WTC11 (cell line): ENCODE data around the gene CELA3A.

Experiments
- ATF1 ChIP-seq: sonication (generic); formaldehyde crosslinking; IDR thresholded peaks from 2 replicates; pipeline ENCODE4 v1.8.1; 2023; ENCODE audit warnings: mild to moderate bottlenecking, moderate library complexity, missing genetic modification reagents
- HMGA2 ChIP-seq: fragments of 250-450 bp; sonication (Bioruptor Pico); IDR thresholded peaks from 2 replicates; pipeline ENCODE4 v1.4.0; 2021; ENCODE audit warnings: mild to moderate bottlenecking, moderate library complexity
- NFYB ChIP-seq: sonication (generic); formaldehyde crosslinking; conservative IDR thresholded peaks from 2 replicates; pipeline ENCODE4 v1.8.0; 2022; ENCODE audit warnings: low read depth, missing genetic modification reagents
- NR3C1 ChIP-seq: sonication (generic); formaldehyde crosslinking; conservative IDR thresholded peaks from 2 replicates; pipeline ENCODE4 v1.8.1; 2023; ENCODE audit warnings: low read depth, mild to moderate bottlenecking, missing genetic modification reagents
- TF ChIP-seq, protein P1 (sequence below): sonication (generic); formaldehyde crosslinking; IDR thresholded peaks from 2 replicates; pipeline ENCODE4 v1.8.1; 2023; ENCODE audit warnings: mild to moderate bottlenecking, missing genetic modification reagents
- TF ChIP-seq, protein P2 (sequence below): sonication (generic); formaldehyde crosslinking; IDR thresholded peaks from 2 replicates; pipeline ENCODE4 v1.8.0; 2022; ENCODE audit warnings: mild to moderate bottlenecking, missing genetic modification reagents
- TF ChIP-seq, protein P3 (sequence below): fragments of 200-600 bp; IDR thresholded peaks from 2 replicates; pipeline ENCODE4 v1.8.0; 2022; ENCODE audit warnings: antibody characterized with exemption
- TF ChIP-seq, protein P4 (sequence below): sonication (generic); formaldehyde crosslinking; conservative IDR thresholded peaks from 2 replicates; pipeline ENCODE4 v1.8.1; 2022; ENCODE audit warnings: mild to moderate bottlenecking, missing genetic modification reagents
- TF ChIP-seq, protein P5 (sequence below): sonication (generic); formaldehyde crosslinking; IDR thresholded peaks from 2 replicates; pipeline ENCODE4 v1.8.0; 2023; ENCODE audit warnings: missing genetic modification reagents
- TF ChIP-seq, protein P6 (sequence below): sonication (generic); formaldehyde crosslinking; IDR thresholded peaks from 2 replicates; pipeline ENCODE4 v1.8.1; 2022; ENCODE audit warnings: low read depth, mild to moderate bottlenecking, moderate library complexity, missing genetic modification reagents, borderline replicate concordance

DNA sequence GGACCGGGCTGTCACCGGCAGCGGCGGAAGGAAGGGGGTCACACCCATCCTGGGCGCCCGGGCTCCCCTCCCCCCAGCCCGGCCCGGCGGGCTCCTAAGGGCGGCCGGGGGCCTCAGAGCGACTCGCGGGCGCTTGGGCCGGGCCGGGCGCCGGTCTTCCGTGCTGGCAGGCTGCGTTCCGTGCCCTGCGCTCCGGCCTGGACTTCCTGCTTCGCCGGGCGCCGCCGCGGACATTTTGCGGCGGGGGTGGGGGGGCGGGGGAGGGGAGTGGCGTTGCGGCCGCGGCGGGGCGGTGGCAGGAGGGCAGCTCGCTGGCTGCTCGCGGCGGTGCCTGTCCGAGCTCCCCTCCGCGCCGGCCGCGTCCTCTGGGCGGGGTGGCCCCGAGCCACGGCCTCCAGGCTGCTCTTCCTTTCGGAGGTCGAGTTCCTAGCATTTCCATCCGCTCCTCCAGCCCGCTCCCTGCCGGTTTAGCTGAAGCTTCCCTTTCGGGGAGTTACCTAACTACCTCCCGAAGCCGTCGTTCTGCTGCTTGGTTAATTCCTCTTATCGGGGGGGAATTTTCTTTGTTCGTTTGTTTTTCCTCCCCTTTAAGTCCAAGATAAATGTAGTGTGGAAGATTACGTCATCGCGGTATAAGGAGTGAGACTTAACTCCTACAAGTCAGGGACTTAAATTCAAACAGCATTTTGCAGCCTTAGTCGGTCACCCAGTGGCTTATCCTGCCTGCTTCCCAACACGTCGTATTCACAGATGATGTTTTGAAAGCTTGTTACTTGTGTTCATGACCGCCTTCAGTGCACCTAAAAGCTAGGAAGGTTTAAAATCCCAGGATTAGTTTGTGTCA is 51.8 kb downstream of the CELA3A start:
- TF ChIP-seq NR3C1 (CRISPR knock-in tag): no peak
- TF ChIP-seq, protein P1, sequence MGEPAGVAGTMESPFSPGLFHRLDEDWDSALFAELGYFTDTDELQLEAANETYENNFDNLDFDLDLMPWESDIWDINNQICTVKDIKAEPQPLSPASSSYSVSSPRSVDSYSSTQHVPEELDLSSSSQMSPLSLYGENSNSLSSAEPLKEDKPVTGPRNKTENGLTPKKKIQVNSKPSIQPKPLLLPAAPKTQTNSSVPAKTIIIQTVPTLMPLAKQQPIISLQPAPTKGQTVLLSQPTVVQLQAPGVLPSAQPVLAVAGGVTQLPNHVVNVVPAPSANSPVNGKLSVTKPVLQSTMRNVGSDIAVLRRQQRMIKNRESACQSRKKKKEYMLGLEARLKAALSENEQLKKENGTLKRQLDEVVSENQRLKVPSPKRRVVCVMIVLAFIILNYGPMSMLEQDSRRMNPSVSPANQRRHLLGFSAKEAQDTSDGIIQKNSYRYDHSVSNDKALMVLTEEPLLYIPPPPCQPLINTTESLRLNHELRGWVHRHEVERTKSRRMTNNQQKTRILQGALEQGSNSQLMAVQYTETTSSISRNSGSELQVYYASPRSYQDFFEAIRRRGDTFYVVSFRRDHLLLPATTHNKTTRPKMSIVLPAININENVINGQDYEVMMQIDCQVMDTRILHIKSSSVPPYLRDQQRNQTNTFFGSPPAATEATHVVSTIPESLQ (CRISPR knock-in tag): no peak
- TF ChIP-seq, protein P2, sequence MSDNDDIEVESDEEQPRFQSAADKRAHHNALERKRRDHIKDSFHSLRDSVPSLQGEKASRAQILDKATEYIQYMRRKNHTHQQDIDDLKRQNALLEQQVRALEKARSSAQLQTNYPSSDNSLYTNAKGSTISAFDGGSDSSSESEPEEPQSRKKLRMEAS: no peak
- TF ChIP-seq HMGA2 (CRISPR knock-in tag): peak; percentile 58; the same call in 1 of the 2 replicates
- TF ChIP-seq, protein P3, sequence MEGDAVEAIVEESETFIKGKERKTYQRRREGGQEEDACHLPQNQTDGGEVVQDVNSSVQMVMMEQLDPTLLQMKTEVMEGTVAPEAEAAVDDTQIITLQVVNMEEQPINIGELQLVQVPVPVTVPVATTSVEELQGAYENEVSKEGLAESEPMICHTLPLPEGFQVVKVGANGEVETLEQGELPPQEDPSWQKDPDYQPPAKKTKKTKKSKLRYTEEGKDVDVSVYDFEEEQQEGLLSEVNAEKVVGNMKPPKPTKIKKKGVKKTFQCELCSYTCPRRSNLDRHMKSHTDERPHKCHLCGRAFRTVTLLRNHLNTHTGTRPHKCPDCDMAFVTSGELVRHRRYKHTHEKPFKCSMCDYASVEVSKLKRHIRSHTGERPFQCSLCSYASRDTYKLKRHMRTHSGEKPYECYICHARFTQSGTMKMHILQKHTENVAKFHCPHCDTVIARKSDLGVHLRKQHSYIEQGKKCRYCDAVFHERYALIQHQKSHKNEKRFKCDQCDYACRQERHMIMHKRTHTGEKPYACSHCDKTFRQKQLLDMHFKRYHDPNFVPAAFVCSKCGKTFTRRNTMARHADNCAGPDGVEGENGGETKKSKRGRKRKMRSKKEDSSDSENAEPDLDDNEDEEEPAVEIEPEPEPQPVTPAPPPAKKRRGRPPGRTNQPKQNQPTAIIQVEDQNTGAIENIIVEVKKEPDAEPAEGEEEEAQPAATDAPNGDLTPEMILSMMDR: no peak
- no peak for TF ChIP-seq NFYB (CRISPR knock-in tag)
- TF ChIP-seq, protein P4, sequence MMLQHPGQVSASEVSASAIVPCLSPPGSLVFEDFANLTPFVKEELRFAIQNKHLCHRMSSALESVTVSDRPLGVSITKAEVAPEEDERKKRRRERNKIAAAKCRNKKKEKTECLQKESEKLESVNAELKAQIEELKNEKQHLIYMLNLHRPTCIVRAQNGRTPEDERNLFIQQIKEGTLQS: no peak
- TF ChIP-seq, protein P5, sequence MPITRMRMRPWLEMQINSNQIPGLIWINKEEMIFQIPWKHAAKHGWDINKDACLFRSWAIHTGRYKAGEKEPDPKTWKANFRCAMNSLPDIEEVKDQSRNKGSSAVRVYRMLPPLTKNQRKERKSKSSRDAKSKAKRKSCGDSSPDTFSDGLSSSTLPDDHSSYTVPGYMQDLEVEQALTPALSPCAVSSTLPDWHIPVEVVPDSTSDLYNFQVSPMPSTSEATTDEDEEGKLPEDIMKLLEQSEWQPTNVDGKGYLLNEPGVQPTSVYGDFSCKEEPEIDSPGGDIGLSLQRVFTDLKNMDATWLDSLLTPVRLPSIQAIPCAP (CRISPR knock-in tag): no peak
- TF ChIP-seq ATF1 (CRISPR knock-in tag): no peak
- TF ChIP-seq, protein P6, sequence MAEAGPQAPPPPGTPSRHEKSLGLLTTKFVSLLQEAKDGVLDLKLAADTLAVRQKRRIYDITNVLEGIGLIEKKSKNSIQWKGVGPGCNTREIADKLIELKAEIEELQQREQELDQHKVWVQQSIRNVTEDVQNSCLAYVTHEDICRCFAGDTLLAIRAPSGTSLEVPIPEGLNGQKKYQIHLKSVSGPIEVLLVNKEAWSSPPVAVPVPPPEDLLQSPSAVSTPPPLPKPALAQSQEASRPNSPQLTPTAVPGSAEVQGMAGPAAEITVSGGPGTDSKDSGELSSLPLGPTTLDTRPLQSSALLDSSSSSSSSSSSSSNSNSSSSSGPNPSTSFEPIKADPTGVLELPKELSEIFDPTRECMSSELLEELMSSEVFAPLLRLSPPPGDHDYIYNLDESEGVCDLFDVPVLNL (CRISPR knock-in tag): no peak
